Measurements from ENCODE around the gene NR4A2.

DNA sequence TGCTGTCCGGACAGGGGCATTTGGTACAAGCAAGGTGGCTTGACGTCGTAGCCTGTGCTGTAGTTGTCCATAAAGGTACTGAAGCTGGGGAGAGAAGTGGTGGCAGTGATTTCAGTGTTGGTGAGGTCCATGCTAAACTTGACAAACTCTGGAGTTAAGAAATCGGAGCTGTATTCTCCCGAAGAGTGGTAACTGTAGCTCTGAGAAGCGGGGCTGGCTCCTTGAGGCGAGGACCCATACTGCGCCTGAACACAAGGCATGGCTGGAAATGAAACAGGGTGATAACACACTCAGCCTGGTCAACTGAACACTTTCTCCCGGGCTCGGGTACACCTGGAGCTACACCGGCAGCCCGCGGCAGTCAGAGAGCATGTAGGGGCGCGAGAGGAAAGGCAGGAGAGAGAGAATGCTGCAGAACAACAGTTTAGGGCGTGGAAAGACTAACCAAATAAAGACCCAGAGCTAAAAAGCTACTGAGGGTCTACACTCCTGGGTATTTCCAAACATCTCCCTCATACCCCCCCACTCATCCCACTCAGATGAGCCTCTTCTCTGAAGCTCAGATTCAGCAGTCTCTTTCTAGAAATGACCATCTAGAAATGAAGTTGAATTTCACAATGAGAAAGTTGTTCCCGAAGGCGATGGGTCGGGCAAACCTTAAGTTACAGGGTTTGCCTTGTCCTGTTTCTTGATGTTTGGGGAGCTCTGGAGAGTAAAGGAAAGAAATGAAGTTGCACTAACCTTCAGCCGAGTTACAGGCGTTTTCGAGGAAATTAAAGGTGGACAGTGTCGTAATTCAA is 2.4 kb downstream of the NR4A2 start:
- TF ChIP-seq, protein P1, sequence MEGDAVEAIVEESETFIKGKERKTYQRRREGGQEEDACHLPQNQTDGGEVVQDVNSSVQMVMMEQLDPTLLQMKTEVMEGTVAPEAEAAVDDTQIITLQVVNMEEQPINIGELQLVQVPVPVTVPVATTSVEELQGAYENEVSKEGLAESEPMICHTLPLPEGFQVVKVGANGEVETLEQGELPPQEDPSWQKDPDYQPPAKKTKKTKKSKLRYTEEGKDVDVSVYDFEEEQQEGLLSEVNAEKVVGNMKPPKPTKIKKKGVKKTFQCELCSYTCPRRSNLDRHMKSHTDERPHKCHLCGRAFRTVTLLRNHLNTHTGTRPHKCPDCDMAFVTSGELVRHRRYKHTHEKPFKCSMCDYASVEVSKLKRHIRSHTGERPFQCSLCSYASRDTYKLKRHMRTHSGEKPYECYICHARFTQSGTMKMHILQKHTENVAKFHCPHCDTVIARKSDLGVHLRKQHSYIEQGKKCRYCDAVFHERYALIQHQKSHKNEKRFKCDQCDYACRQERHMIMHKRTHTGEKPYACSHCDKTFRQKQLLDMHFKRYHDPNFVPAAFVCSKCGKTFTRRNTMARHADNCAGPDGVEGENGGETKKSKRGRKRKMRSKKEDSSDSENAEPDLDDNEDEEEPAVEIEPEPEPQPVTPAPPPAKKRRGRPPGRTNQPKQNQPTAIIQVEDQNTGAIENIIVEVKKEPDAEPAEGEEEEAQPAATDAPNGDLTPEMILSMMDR (IDR thresholded peaks at IDR 0.05 in 2 of 3, conservative IDR thresholded peaks at IDR 0.05 in 1 of 3; ENCODE audit: borderline replicate concordance in 1 of 3, insufficient read depth in 1 of 3, low read depth in 2 of 3, low read length in 2 of 3) = no peak
- TF ChIP-seq POLR2A (IDR thresholded peaks at IDR 0.05; ENCODE audit: borderline replicate concordance, extremely low read depth, insufficient read depth, insufficient read length) (no peak), CBX3 (IDR thresholded peaks at IDR 0.05; ENCODE audit: low read depth) (no peak)
